ENCODE measurements around the gene CD24.

The CD24 gene

GRCh38 chr6:106967936-106968555 is 6.5 kb downstream of the CD24 start:
- DNase-seq (ENCODE audit: low read depth), result no peak

GRCh38 chr6:106966671-106967640 is 7.6 kb downstream of the CD24 start:
- no peak for DNase-seq (ENCODE audit: low read depth)

- DNase-seq (ENCODE audit: low read depth), result no peak
These were observed 8.3 kb downstream of the CD24 start for GRCh38 chr6:106966229-106966628.

GRCh38 chr6:106964954-106965353 is 9.6 kb downstream of the CD24 start:
- no peak for DNase-seq (ENCODE audit: low read depth)

GRCh38 chr6:106964099-106964498 is 10.4 kb downstream of the CD24 start:
- DNase-seq (ENCODE audit: low read depth), result no peak

GRCh38 chr6:106963544-106963943 is 11.0 kb downstream of the CD24 start:
- DNase-seq (ENCODE audit: low read depth), result no peak

GRCh38 chr6:106961801-106962200 is 12.7 kb downstream of the CD24 start:
- DNase-seq (ENCODE audit: low read depth), result no peak

- DNase-seq (ENCODE audit: low read depth), result no peak
These were observed 13.4 kb downstream of the CD24 start for GRCh38 chr6:106961136-106961535.

- no peak for DNase-seq (ENCODE audit: low read depth)
These were observed 14.5 kb downstream of the CD24 start for GRCh38 chr6:106959985-106960384.

GRCh38 chr6:106939848-106940247 is 34.7 kb downstream of the CD24 start:
- no peak for DNase-seq (ENCODE audit: low read depth)

- DNase-seq (ENCODE audit: low read depth), result no peak
These were observed 35.3 kb downstream of the CD24 start for GRCh38 chr6:106939208-106939607.

- no peak for DNase-seq (ENCODE audit: low read depth)
These were observed 46.8 kb downstream of the CD24 start for GRCh38 chr6:106927531-106928398.

- no peak for DNase-seq (ENCODE audit: low read depth)
These were observed 48.6 kb downstream of the CD24 start for GRCh38 chr6:106925948-106926347.

GRCh38 chr6:106924694-106925523 is 49.6 kb downstream of the CD24 start:
- no peak for DNase-seq (ENCODE audit: low read depth)

GRCh38 chr6:106922626-106923025 is 51.9 kb downstream of the CD24 start:
- DNase-seq (ENCODE audit: low read depth), result no peak
